Transverse colon (tissue), 4 donors: Measurements from ENCODE around the gene TEKT1.

Source experiments
- POLR2A ChIP-seq: fragments of 450-650 bp; IDR thresholded peaks from one replicate; pipeline ENCODE4 v1.6.1; 2016; ENCODE audit warnings: antibody characterized with exemption, mild to moderate bottlenecking, moderate library complexity
- POLR2AphosphoS5 ChIP-seq, 3 donors: sonication (generic); formaldehyde crosslinking; IDR thresholded peaks; one replicate each; pipeline ENCODE4 v1.6.1; 2016; ENCODE audit warnings: antibody characterized with exemption in 3 of 3
- TF ChIP-seq, protein P1 (sequence below), 5 experiments: fragments of 200-600 bp in 3 of 5; fragments of 450-650 bp in 2 of 5; sonication (generic) in 3 of 5; IDR thresholded peaks; 1 replicate in 2 of 5; 2 replicates in 3 of 5; pipeline ENCODE4 v1.5.1; 2016 to 2017; ENCODE audit warnings: antibody characterized with exemption in 5 of 5, inconsistent platforms in 3 of 5, mild to moderate bottlenecking in 2 of 5, moderate library complexity in 1 of 5

DNA sequence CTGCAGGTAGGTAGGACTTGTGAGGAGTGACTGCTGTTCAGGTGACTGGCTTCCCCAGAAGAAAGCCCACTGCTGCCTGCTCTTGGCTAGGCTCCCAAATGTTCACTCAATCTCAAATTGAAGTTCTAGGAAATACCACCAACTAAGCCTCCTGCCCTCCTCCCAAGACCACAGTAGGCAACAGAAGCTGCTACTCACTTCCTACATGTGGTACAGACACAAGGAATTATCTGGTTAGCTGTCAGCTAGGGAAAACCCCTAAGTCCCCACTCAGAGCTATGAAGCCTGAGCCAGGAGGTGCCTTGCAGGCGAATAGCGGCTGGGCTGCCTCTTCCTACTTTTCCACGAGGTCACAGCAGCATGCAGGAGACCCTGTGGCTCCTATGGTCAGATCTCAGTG lies 50.6 kb downstream of the TEKT1 start:
- TF ChIP-seq, protein P1, sequence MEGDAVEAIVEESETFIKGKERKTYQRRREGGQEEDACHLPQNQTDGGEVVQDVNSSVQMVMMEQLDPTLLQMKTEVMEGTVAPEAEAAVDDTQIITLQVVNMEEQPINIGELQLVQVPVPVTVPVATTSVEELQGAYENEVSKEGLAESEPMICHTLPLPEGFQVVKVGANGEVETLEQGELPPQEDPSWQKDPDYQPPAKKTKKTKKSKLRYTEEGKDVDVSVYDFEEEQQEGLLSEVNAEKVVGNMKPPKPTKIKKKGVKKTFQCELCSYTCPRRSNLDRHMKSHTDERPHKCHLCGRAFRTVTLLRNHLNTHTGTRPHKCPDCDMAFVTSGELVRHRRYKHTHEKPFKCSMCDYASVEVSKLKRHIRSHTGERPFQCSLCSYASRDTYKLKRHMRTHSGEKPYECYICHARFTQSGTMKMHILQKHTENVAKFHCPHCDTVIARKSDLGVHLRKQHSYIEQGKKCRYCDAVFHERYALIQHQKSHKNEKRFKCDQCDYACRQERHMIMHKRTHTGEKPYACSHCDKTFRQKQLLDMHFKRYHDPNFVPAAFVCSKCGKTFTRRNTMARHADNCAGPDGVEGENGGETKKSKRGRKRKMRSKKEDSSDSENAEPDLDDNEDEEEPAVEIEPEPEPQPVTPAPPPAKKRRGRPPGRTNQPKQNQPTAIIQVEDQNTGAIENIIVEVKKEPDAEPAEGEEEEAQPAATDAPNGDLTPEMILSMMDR (IDR thresholded peaks at IDR 0.05): no peak
- TF ChIP-seq POLR2A: no peak
- no peak for TF ChIP-seq POLR2AphosphoS5 (IDR thresholded peaks at IDR 0.05)
